T47D (cell line): ENCODE measurements around the gene SIM1.
"Not testable (repeated sequence)": the region's sequence is repeated elsewhere in the genome, so short reads cannot be mapped to it uniquely, and the experiment has no call there.

Experiments
- DNase-seq, 2 experiments: peaks; one replicate each; pipeline versions ENCODE4 v3.0.0 to v3.0.0-alpha.2; 2011 to 2012; ENCODE audit warnings: low read depth in 1 of 2, low spot score in 1 of 2
- JUND ChIP-seq: IDR thresholded peaks from 2 replicates; pipeline ENCODE4 v1.6.1; 2012; ENCODE audit warnings: low read depth
- in situ Hi-C: cut with HindIII; loops from 2 replicates; pipeline ENCODE4 v1.10.0; 2016; ENCODE audit warnings: low sequenced_read_pairs, low pct_unique_long_range_greater_than_20kb

Gene SIM1

GRCh38 chr6:100371591-100371990, 93.1 kb downstream of the SIM1 start:
- in situ Hi-C loops, result no loop called here
- DNase-seq, result no peak
- TF ChIP-seq JUND, result no peak

- in situ Hi-C loops, result no loop called here
- DNase-seq, result peak in 1 of 2 experiments; percentile 25
- no peak for TF ChIP-seq JUND
These were observed 94.5 kb downstream of the SIM1 start for GRCh38 chr6:100370265-100370664.

- TF ChIP-seq JUND, result no peak
These were observed 98.3 kb downstream of the SIM1 start for GRCh38 chr6:100366419-100366818.

GRCh38 chr6:100363651-100364050, 101.1 kb downstream of the SIM1 start:
- TF ChIP-seq JUND, result no peak
- no peak for DNase-seq
- in situ Hi-C loops, result no loop called here

More at GRCh38 chr6:100366419-100366818, 98.3 kb downstream of the SIM1 start:
- no peak for DNase-seq
- in situ Hi-C loops, result no loop called here

- DNase-seq, in situ Hi-C loops: not testable (repeated sequence)
These were observed 109.7 kb downstream of the SIM1 start for GRCh38 chr6:100354736-100355641.

- no peak for DNase-seq
- no peak for TF ChIP-seq JUND
These were observed 111.3 kb downstream of the SIM1 start for GRCh38 chr6:100353276-100354015.

GRCh38 chr6:100350139-100350538, 114.6 kb downstream of the SIM1 start:
- no peak for DNase-seq
- in situ Hi-C loops, result no loop called here
- no peak for TF ChIP-seq JUND

More at GRCh38 chr6:100353276-100354015, 111.3 kb downstream of the SIM1 start:
- in situ Hi-C loops, result no loop called here

GRCh38 chr6:100349366-100349765, 115.4 kb downstream of the SIM1 start:
- in situ Hi-C loops, result no loop called here
- TF ChIP-seq JUND, result no peak
- no peak for DNase-seq

GRCh38 chr6:100347901-100348550, 116.7 kb downstream of the SIM1 start:
- in situ Hi-C loops, result no loop called here
- no peak for TF ChIP-seq JUND
- no peak for DNase-seq

GRCh38 chr6:100346828-100347227, 117.9 kb downstream of the SIM1 start:
- DNase-seq, result no peak
- TF ChIP-seq JUND, result no peak
- in situ Hi-C loops, result no loop called here

GRCh38 chr6:100346203-100346602, 118.5 kb downstream of the SIM1 start:
- no peak for DNase-seq
- in situ Hi-C loops, result no loop called here
- no peak for TF ChIP-seq JUND

- DNase-seq, result no peak
- in situ Hi-C loops, result no loop called here
- TF ChIP-seq JUND, result no peak
These were observed 120.0 kb downstream of the SIM1 start for GRCh38 chr6:100344761-100345160.

- no peak for TF ChIP-seq JUND
- in situ Hi-C loops, result no loop called here
- no peak for DNase-seq
These were observed 120.4 kb downstream of the SIM1 start for GRCh38 chr6:100344321-100344720.
